KOPT-K1 (cell line): ENCODE measurements around the gene ELMOD3.
"Not testable (repeated sequence)": the region's sequence is repeated elsewhere in the genome, so short reads cannot be mapped to it uniquely, and the experiment has no call there.

Experiments used
- H3K27ac ChIP-seq: fragments of 200-600 bp; sonication (generic); 2 replicates; pipeline ENCODE4 v1.5.1; 2016; ENCODE audit warnings: antibody characterized with exemption, mild to moderate bottlenecking, low read depth, low read length; ENCODE audit not compliant: poor library complexity, severe bottlenecking
- H3K36me3 ChIP-seq: fragments of 200-600 bp; sonication (generic); 2 replicates; pipeline ENCODE4 v1.5.1; 2017; ENCODE audit warnings: antibody characterized with exemption, mild to moderate bottlenecking, low read length, moderate library complexity; ENCODE audit not compliant: insufficient read depth
- H3K9me3 ChIP-seq: fragments of 200-600 bp; sonication (generic); 2 replicates; pipeline ENCODE4 v1.5.1; 2017; ENCODE audit warnings: antibody characterized with exemption, low read length, mild to moderate bottlenecking; ENCODE audit not compliant: insufficient read depth, poor library complexity, severe bottlenecking

Gene ELMOD3

GRCh38 chr2:85354286-85355072, at the start of gene ELMOD3, which contains the start of gene RETSAT:
Gene ELMOD3, plus strand, starts transcription at chr2:85354769. Its CDS starts 2,430 bp downstream, at chr2:85357199.
Gene RETSAT, minus strand, starts transcription at chr2:85354528. Its CDS starts 21 bp downstream, at chr2:85354507.
- peak within 1 kb of the TSS; percentile 66 for H3K27ac ChIP-seq
- H3K9me3 ChIP-seq, result no peaks in the 10 kb centered on the region
- peaks cover 40% of the 10 kb centered on the region for H3K36me3 ChIP-seq

GRCh38 chr2:85307527-85307897, 47.1 kb upstream of the ELMOD3 start:
- H3K9me3 ChIP-seq, result no peaks in the 10 kb centered on the region
- no peaks in the 10 kb centered on the region; the same call in 1 of the 2 replicates for H3K36me3 ChIP-seq
- H3K27ac ChIP-seq, result no peak overlapping the region

- no peak overlapping the region for H3K27ac ChIP-seq
- no peaks in the 10 kb centered on the region for H3K9me3 ChIP-seq
- no peaks in the 10 kb centered on the region; the same call in 1 of the 2 replicates for H3K36me3 ChIP-seq
Observed at GRCh38 chr2:85308201-85308600, 46.4 kb upstream of the ELMOD3 start.

GRCh38 chr2:85308896-85309555, 45.5 kb upstream of the ELMOD3 start:
- H3K36me3 ChIP-seq, result peaks cover 6% of the 10 kb centered on the region
- no peaks in the 10 kb centered on the region for H3K9me3 ChIP-seq
- no peak overlapping the region for H3K27ac ChIP-seq

- Histone ChIP-seq H3K9me3 (no peaks in the 10 kb centered on the region), H3K36me3 (peaks cover 14% of the 10 kb centered on the region), H3K27ac (no peak overlapping the region)
Observed at GRCh38 chr2:85309699-85310321, 44.8 kb upstream of the ELMOD3 start.

GRCh38 chr2:85310330-85310729, 44.2 kb upstream of the ELMOD3 start:
- H3K27ac ChIP-seq, result no peak overlapping the region
- H3K36me3 ChIP-seq, result peaks cover 19% of the 10 kb centered on the region

GRCh38 chr2:85312404-85312803, 42.2 kb upstream of the ELMOD3 start:
- H3K27ac ChIP-seq, result no peak overlapping the region
- no peaks in the 10 kb centered on the region for H3K9me3 ChIP-seq
- H3K36me3 ChIP-seq, result peaks cover 36% of the 10 kb centered on the region

More at GRCh38 chr2:85310330-85310729, 44.2 kb upstream of the ELMOD3 start:
- no peaks in the 10 kb centered on the region for H3K9me3 ChIP-seq

GRCh38 chr2:85314884-85315242, 39.7 kb upstream of the ELMOD3 start:
- Histone ChIP-seq H3K27ac (no peak overlapping the region), H3K9me3 (no peaks in the 10 kb centered on the region), H3K36me3 (peaks cover 56% of the 10 kb centered on the region)

GRCh38 chr2:85315921-85316320, 38.6 kb upstream of the ELMOD3 start:
- H3K27ac ChIP-seq, result not testable (repeated sequence)

GRCh38 chr2:85318222-85319074, 36.1 kb upstream of the ELMOD3 start:
- no peaks in the 10 kb centered on the region for H3K9me3 ChIP-seq
- no peak overlapping the region for H3K27ac ChIP-seq
- H3K36me3 ChIP-seq, result peaks cover 92% of the 10 kb centered on the region

More at GRCh38 chr2:85315921-85316320, 38.6 kb upstream of the ELMOD3 start:
- H3K36me3 ChIP-seq, result peaks cover 67% of the 10 kb centered on the region
- H3K9me3 ChIP-seq, result not testable (repeated sequence)

GRCh38 chr2:85319796-85320195, 34.8 kb upstream of the ELMOD3 start:
- Histone ChIP-seq H3K36me3 (peaks cover 92% of the 10 kb centered on the region), H3K9me3 (no peaks in the 10 kb centered on the region), H3K27ac (no peak overlapping the region)

GRCh38 chr2:85323351-85323987, 31.1 kb upstream of the ELMOD3 start:
- Histone ChIP-seq H3K36me3 (peaks cover 85% of the 10 kb centered on the region), H3K9me3 (no peaks in the 10 kb centered on the region), H3K27ac (no peak overlapping the region)

- H3K27ac ChIP-seq, H3K9me3 ChIP-seq: not testable (repeated sequence)
- H3K36me3 ChIP-seq, result peaks cover 80% of the 10 kb centered on the region
Observed at GRCh38 chr2:85323988-85324367, 30.6 kb upstream of the ELMOD3 start.
